Motor neuron (in vitro differentiated cells): Measurements from ENCODE around the gene WNK1. TPM values are rescaled to one million over a fixed set of nuclear protein-coding genes. Genes with fewer than 3 reads are reported as not detected.
"Not testable (repeated sequence)": the region's sequence is repeated elsewhere in the genome, so short reads cannot be mapped to it uniquely, and the experiment has no call there.

Experiments used
- ATAC-seq, 8 experiments: fragments of 200-7000 bp; cut with Tn5 transposase; replicated peaks in 6 of 8; 2 replicates each; pipeline ENCODE4 v1.8.0; 2021; ENCODE audit warnings: mild to moderate bottlenecking in 8 of 8, moderate library complexity in 8 of 8
- H3K27ac ChIP-seq, 2 donors: fragments of 250-450 bp; sonication (Bioruptor Pico); 2 replicates each; pipeline ENCODE4 v1.9.0; 2021; ENCODE audit warnings: antibody characterized with exemption in 2 of 2, mild to moderate bottlenecking in 2 of 2, moderate library complexity in 1 of 2
- H3K4me1 ChIP-seq, 2 donors: fragments of 250-450 bp; sonication (Bioruptor Pico); replicated peaks in 1 of 2; 2 replicates each; pipeline ENCODE4 v1.6.1; 2021; ENCODE audit warnings: antibody characterized with exemption in 2 of 2, mild to moderate bottlenecking in 2 of 2, moderate library complexity in 1 of 2
- H3K4me3 ChIP-seq, 5 donors: fragments of 250-450 bp; sonication (Bioruptor Pico); 2 replicates each; pipeline ENCODE4 v1.9.0; 2021; ENCODE audit warnings: antibody characterized with exemption in 5 of 5, mild to moderate bottlenecking in 5 of 5, moderate library complexity in 4 of 5
- whole genome bisulfite sequencing, 10 experiments: fragments of 450-650 bp; shearing (Covaris generic); methylation state at CpG; one replicate each; pipeline ENCODE4 v1.0.0; 2022; 5-methylcytosine and 5-hydroxymethylcytosine counted together
- in situ Hi-C, 9 experiments: fragments of 400-800 bp; cut with MboI; loops; one replicate each; pipeline ENCODE4 v1.15.0; 2021; ENCODE audit warnings: low sequenced_read_pairs in 9 of 9, low pct_unique_long_range_greater_than_20kb in 2 of 9; ENCODE audit not compliant: unreplicated experiment in 9 of 9
- total RNA-seq, 8 experiments: library from RNA; unstranded; fragments of 300-600 nt; gene quantifications; 2 replicates each; pipeline versions ENCODE4 v1.2.3 to v1.2.4, GENCODE V29; 2022

Gene WNK1
- total RNA-seq, 8 experiments from 2014 or later = 40.8 to 124 (median 69.9) TPM

DNA sequence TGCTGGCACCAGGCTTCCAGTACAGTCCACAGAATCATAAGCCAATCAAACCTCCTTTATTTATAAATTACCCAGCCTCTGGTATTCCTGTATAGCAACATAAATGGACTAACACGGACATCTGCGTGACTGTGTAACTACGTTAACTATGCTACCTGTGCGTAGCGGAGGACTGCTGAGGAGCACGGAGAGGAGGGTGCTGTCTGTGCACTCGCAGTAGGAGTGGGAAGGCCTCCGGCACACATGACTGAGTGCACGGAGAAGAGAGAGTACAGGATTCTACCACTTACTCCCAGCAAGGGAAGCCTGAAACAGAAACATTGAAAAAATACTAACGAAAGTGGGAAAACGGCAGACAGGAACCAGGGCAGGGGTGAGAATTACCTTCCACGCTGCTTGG lies 174.3 kb downstream of the WNK1 start:
- H3K4me1 ChIP-seq = no peaks in the 10 kb centered on the region
- in situ Hi-C loops = loop anchor here in 2 of 9 experiments (25.0 kb wide), 1 partner anchor 364 kb away; no protein-coding TSS in a partner anchor
- WGBS, 10 experiments = 84 to 100% (median 97%) methylated on average over 3 to 11 of the region's 12 CpGs; no CpG with 5 or more reads in 2 of the 10 experiments
- ATAC-seq = no peak
- no peak overlapping the region for H3K27ac ChIP-seq
- no peak overlapping the region for H3K4me3 ChIP-seq

GRCh38 chr12:931060-931459 lies 178.7 kb downstream of the WNK1 start:
- in situ Hi-C loops = loop anchor here in 2 of 9 experiments (25.0 kb wide), 1 partner anchor 369 kb away; no protein-coding TSS in a partner anchor
- Histone ChIP-seq H3K4me3 (no peak overlapping the region), H3K4me1 (no peaks in the 10 kb centered on the region), H3K27ac (no peak overlapping the region)
- WGBS, 10 experiments = 70 to 100% (median 100%) methylated on average over 1 to 5 of the region's 5 CpGs; no CpG with 5 or more reads in 1 of the 10 experiments
- ATAC-seq = peak in 3 of 8 experiments; percentile 51 to 75 (median 53)

GRCh38 chr12:931591-931990 lies 179.2 kb downstream of the WNK1 start:
- in situ Hi-C loops = loop anchor here in 2 of 9 experiments (25.0 kb wide), 1 partner anchor 369 kb away; no protein-coding TSS in a partner anchor
- Histone ChIP-seq H3K4me1 (no peaks in the 10 kb centered on the region), H3K27ac (no peak overlapping the region), H3K4me3 (no peak overlapping the region)
- WGBS, 10 experiments = 73 to 100% (median 98%) methylated on average over 1 to 4 of the region's 4 CpGs; no CpG with 5 or more reads in 2 of the 10 experiments
- no peak for ATAC-seq

- not testable (repeated sequence) for ATAC-seq, H3K4me3 ChIP-seq, H3K4me1 ChIP-seq, H3K27ac ChIP-seq
- in situ Hi-C loops = loop anchor here in 2 of 9 experiments (25.0 kb wide), 1 partner anchor 374 kb away; no protein-coding TSS in a partner anchor
- 79 to 100% (median 100%) methylated on average over 1 to 6 of the region's 12 CpGs; no CpG with 5 or more reads in 1 of the 10 experiments for WGBS, 10 experiments
Observed at GRCh38 chr12:935891-936290, 183.5 kb downstream of the WNK1 start.

DNA sequence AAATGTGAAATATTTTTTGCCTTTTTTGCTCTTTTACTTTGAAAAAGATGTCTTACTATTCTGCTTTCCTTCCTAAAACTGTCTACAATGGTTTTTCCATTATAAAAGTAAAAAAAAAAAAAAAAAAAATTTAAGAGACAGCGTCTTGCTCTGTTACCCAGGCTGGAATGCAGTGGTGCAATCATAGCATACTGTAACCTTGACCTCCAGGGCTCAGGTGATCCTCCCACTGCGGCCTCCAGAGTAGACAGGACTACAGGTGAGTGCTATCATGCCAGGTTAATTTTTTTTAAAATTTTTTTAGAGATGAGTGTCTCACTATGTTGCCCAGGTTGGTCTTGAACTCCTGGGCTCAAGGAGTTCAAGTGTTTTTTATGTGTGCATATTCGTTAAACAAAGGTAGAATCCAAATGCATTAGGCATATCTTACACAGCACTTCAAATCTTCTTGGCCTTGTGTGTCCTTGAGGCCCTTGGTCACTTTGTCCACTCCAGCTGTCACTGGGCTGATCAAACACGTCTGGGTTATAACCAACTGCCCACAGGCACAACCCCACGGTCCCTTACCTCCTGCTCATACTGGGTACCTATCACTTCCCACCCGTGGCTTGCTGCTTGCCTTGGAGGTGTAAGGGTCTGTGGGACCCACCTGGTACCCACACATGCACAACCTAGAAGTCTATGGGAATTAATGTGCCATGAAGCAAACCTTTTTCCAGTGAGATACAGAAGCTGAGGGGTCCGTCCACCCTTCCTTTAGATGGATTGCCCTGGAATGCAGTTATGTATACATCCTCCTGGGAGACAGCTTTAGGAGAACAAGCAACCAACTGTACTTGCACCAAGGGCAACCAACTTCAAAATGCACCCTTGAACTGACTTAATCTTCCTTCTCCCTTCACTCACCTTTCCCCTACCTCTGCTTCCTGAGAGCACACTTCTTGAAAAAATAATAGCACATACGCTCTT lies 184.3 kb downstream of the WNK1 start:
- WGBS, 10 experiments = 40 to 100% (median 95%) methylated on average over 1 to 5 of the region's 8 CpGs; no CpG with 5 or more reads in 1 of the 10 experiments
- no peak for ATAC-seq
- no peak overlapping the region for H3K27ac ChIP-seq
- H3K4me3 ChIP-seq = no peak overlapping the region
- H3K4me1 ChIP-seq = no peaks in the 10 kb centered on the region
- in situ Hi-C loops = loop anchor here in 2 of 9 experiments (25.0 kb wide), 1 partner anchor 374 kb away; no protein-coding TSS in a partner anchor

GRCh38 chr12:938810-939209 lies 186.4 kb downstream of the WNK1 start:
- in situ Hi-C loops = loop anchor here in 2 of 9 experiments (25.0 kb wide), 1 partner anchor 377 kb away; no protein-coding TSS in a partner anchor
- no peak overlapping the region for H3K4me3 ChIP-seq
- H3K4me1 ChIP-seq = no peaks in the 10 kb centered on the region
- ATAC-seq = no peak
- H3K27ac ChIP-seq = no peak overlapping the region
- WGBS, 10 experiments = 96 to 100% (median 100%) methylated on average over 1 to 3 of the region's 3 CpGs; no CpG with 5 or more reads in 4 of the 10 experiments

GRCh38 chr12:943051-943450 lies 190.7 kb downstream of the WNK1 start:
- in situ Hi-C loops = loop anchor here in 3 of 9 experiments (10.0 to 25.0 kb wide), 2 partner anchors 368 to 381 kb away; no protein-coding TSS in a partner anchor

GRCh38 chr12:944211-944610 lies 191.8 kb downstream of the WNK1 start:
- H3K27ac ChIP-seq = no peak overlapping the region

More at GRCh38 chr12:943051-943450, 190.7 kb downstream of the WNK1 start:
- Histone ChIP-seq H3K4me3 (no peak overlapping the region), H3K27ac (no peak overlapping the region), H3K4me1 (no peaks in the 10 kb centered on the region)
- no peak for ATAC-seq
- WGBS, 10 experiments = 40 to 96% (median 86%) methylated on average over 1 to 6 of the region's 6 CpGs; no CpG with 5 or more reads in 6 of the 10 experiments

DNA sequence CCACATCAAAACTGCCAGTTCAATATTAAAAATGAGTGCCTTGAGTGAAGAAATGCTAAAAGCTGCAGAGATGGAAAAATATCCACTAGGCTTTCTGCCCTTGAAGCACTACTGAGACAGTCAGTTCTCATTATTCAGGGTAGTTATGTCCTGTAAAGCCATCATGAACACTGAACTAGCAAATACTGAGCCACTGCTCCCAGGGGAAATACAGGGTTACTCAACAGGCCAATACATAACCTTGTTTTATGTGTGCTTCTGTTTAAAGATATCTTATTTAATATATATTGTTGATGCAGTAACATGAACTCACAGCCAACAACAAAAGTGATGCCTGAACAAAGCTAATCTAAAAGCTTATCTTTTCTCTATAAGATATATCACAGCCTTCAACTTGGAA lies 193.8 kb downstream of the WNK1 start:
- no peak overlapping the region for H3K27ac ChIP-seq
- no peak for ATAC-seq
- H3K4me3 ChIP-seq = no peak overlapping the region
- H3K4me1 ChIP-seq = peaks cover 0 to 4% of the 10 kb centered on the region in 2 donors
- in situ Hi-C loops = loop anchor here in 3 of 9 experiments (10.0 to 25.0 kb wide), 2 partner anchors 371 to 384 kb away; no protein-coding TSS in a partner anchor

More at GRCh38 chr12:944211-944610, 191.8 kb downstream of the WNK1 start:
- WGBS, 10 experiments = 90 to 100% (median 93%) methylated on average over 1 to 7 of the region's 7 CpGs; no CpG with 5 or more reads in 1 of the 10 experiments
- Histone ChIP-seq H3K4me1 (peaks cover 0 to 4% of the 10 kb centered on the region in 2 donors), H3K4me3 (no peak overlapping the region)
- ATAC-seq = no peak
- in situ Hi-C loops = loop anchor here in 3 of 9 experiments (10.0 to 25.0 kb wide), 2 partner anchors 369 to 382 kb away; no protein-coding TSS in a partner anchor

- no peak for ATAC-seq
- peaks cover 0 to 4% of the 10 kb centered on the region in 2 donors for H3K4me1 ChIP-seq
- in situ Hi-C loops = loop anchor here in 3 of 9 experiments (10.0 to 25.0 kb wide), 2 partner anchors 372 to 384 kb away; no protein-coding TSS in a partner anchor
- H3K27ac ChIP-seq = no peak overlapping the region
- 75 to 100% (median 97%) methylated on average over 1 to 6 of the region's 6 CpGs; no CpG with 5 or more reads in 2 of the 10 experiments for WGBS, 10 experiments
- no peak overlapping the region for H3K4me3 ChIP-seq
Observed at GRCh38 chr12:946631-947030, 194.3 kb downstream of the WNK1 start.

GRCh38 chr12:948238-948637 lies 195.9 kb downstream of the WNK1 start:
- in situ Hi-C loops = loop anchor here in 3 of 9 experiments (10.0 to 25.0 kb wide), 2 partner anchors 373 to 386 kb away; no protein-coding TSS in a partner anchor
- H3K4me3 ChIP-seq = peak overlapping the region; percentile 57 to 73 (median 67)
- WGBS, 10 experiments = 73 to 81% (median 80%) methylated on average over 2 to 9 of the region's 9 CpGs; no CpG with 5 or more reads in 5 of the 10 experiments
- peaks cover 0 to 4% of the 10 kb centered on the region in 2 donors for H3K4me1 ChIP-seq
- ATAC-seq = no peak
- H3K27ac ChIP-seq = no peak overlapping the region

DNA sequence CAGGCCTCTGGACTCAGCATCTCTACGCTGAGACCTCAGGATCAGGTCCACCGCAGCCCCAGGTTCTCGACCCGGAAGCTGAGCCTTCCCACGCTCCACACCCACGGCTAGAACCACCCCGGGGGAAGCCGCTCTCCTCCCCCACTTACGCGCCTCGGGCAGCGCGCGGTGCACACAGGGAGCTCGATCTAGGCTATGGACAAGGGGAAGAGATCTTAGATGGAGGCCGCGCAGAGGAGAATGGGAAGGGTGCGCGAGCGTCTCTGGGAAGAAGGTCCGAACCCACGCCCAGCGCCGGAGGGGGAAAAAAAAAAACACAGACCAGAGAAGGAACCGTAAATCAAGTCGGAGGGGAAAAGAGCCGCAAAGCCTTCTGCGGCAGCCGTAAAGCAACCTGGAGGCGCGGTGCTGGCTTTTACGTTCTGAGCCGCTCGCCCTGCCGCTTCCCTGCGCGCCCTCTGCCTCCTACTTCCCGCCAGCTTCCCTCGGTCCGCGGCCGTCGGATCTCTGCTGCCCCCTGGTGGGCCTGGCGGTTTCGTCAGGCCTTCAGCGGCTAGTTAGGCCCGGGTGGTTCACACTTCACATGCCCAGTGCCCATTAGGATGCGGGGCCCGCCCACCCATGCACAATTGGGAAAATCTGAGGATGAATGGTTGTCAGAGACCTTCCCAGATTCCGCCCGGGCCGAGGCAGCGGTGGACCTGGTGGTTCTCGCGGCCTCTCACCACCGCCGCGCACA lies 197.2 kb downstream of the WNK1 start, which contains the start of gene RAD52:
RAD52 (minus strand) TSS at position 242 of the 739 bp plus-strand sequence. CDS start 16,636 bp downstream, outside the sequence.
- peak; percentile 85 to 97 (median 94) for ATAC-seq
- Histone ChIP-seq H3K27ac (peak within 1 kb of the TSS; percentile 78 to 85), H3K4me3 (peak within 1 kb of the TSS; percentile 57 to 73 (median 67)), H3K4me1 (peaks cover 0 to 4% of the 10 kb centered on the region in 2 donors)
- WGBS, 10 experiments = 0 to 2% (median 2%) methylated on average over 2 to 11 of the region's 58 CpGs; no CpG with 5 or more reads in 7 of the 10 experiments
- in situ Hi-C loops = loop anchor here in 5 of 9 experiments (10.0 to 25.0 kb wide), 2 partner anchors 375 to 387 kb away; no protein-coding TSS in a partner anchor
